Measurements from ENCODE around the gene UBE2U.
"Not testable (repeated sequence)": the region's sequence is repeated elsewhere in the genome, so short reads cannot be mapped to it uniquely, and the experiment has no call there.

DNA sequence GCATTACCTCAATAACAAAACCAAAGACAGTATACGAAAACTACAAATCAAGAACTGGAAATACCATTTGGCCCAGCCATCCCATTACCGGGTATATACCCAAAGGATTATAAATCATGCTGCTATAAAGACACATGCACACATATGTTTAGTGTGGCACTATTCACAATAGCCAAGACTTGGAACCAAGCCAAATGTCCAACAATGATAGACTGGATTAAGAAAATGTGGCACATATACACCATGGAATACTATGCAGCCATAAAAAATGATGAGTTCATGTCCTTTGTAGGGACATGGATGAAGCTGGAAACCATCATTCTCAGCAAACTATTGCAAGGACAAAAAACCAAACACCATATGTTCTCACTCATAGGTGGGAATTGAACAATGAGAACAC, 47.0 kb downstream of the UBE2U start:
- TF ChIP-seq, protein P1, sequence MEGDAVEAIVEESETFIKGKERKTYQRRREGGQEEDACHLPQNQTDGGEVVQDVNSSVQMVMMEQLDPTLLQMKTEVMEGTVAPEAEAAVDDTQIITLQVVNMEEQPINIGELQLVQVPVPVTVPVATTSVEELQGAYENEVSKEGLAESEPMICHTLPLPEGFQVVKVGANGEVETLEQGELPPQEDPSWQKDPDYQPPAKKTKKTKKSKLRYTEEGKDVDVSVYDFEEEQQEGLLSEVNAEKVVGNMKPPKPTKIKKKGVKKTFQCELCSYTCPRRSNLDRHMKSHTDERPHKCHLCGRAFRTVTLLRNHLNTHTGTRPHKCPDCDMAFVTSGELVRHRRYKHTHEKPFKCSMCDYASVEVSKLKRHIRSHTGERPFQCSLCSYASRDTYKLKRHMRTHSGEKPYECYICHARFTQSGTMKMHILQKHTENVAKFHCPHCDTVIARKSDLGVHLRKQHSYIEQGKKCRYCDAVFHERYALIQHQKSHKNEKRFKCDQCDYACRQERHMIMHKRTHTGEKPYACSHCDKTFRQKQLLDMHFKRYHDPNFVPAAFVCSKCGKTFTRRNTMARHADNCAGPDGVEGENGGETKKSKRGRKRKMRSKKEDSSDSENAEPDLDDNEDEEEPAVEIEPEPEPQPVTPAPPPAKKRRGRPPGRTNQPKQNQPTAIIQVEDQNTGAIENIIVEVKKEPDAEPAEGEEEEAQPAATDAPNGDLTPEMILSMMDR (IDR thresholded peaks at IDR 0.05; ENCODE audit: low read depth, low read length, poor library complexity, severe bottlenecking) = not testable (repeated sequence)
- not testable (repeated sequence) for TF ChIP-seq EZH2phosphoT487 (IDR thresholded peaks at IDR 0.05; ENCODE audit: borderline replicate concordance, low read length)
